H1 (cell line): ENCODE measurements around the gene LSM4. TPM values are rescaled to one million over a fixed set of nuclear protein-coding genes. Genes with fewer than 3 reads are reported as not detected.

Experiments
- CTCF ChIA-PET: fragments of 300-600 bp; sonication (Branson Sonifier 250); formaldehyde crosslinking; loops from one replicate; lab custom pipeline; 2021; ENCODE audit not compliant: partially characterized antibody; lab: Charles Lee
- POLR2A ChIA-PET: fragments of 300-600 bp; sonication (Branson Sonifier 250); formaldehyde crosslinking; loops from one replicate; lab custom pipeline; 2021; ENCODE audit warnings: inconsistent platforms; ENCODE audit not compliant: partially characterized antibody; lab: Charles Lee
- DNase-seq, 2 experiments: peaks; one replicate each; pipeline versions ENCODE4 v3.0.0 to v3.0.0-alpha.2; 2010 to 2022; ENCODE audit warnings: low spot score in 2 of 2, low read depth in 1 of 2, mixed read lengths in 1 of 2
- FAIRE-seq: peaks from 2 replicates; lab custom pipeline; 2011; peaks lifted over from hg19 to GRCh38; lab: Jason Lieb, UNC
- H2AFZ ChIP-seq: 2 replicates; pipeline ENCODE4 v1.8.1; 2012; ENCODE audit warnings: low read length, inconsistent platforms
- H2AK5ac ChIP-seq: 2 replicates; pipeline ENCODE4 v1.6.1; 2013; ENCODE audit warnings: low read depth, low read length
- H2BK120ac ChIP-seq: replicated peaks from 2 replicates; pipeline ENCODE3; 2013; ENCODE audit warnings: low read depth, low read length, inconsistent platforms
- H2BK12ac ChIP-seq: 2 replicates; pipeline ENCODE4 v1.6.1; 2013; ENCODE audit warnings: low read depth, low read length
- H2BK15ac ChIP-seq: 2 replicates; pipeline ENCODE4 v1.6.1; 2013; ENCODE audit warnings: low read length
- H2BK20ac ChIP-seq: 2 replicates; pipeline ENCODE4 v1.6.1; 2013; ENCODE audit warnings: low read length
- H2BK5ac ChIP-seq: 2 replicates; pipeline ENCODE4 v1.6.1; 2013; ENCODE audit warnings: low read depth, low read length
- H3K14ac ChIP-seq: 2 replicates; pipeline ENCODE4 v1.6.1; 2013; ENCODE audit warnings: inconsistent platforms; ENCODE audit not compliant: insufficient read length
- H3K18ac ChIP-seq: 2 replicates; pipeline ENCODE4 v1.6.1; 2013; ENCODE audit warnings: low read length; ENCODE audit errors: extremely low read depth
- H3K23ac ChIP-seq: 2 replicates; pipeline ENCODE4 v1.6.1; 2013; ENCODE audit warnings: inconsistent platforms; ENCODE audit not compliant: insufficient read length
- H3K23me2 ChIP-seq: 2 replicates; pipeline ENCODE4 v1.6.1; 2013; ENCODE audit warnings: low read depth, low read length
- H3K27ac ChIP-seq: 2 replicates; pipeline ENCODE4 v1.6.1; 2011; ENCODE audit warnings: low read depth, low read length, inconsistent platforms
- H3K27me3 ChIP-seq, 4 experiments: replicated peaks in 1 of 4; 1 replicate in 1 of 4; 2 replicates in 3 of 4; pipeline versions ENCODE4 v1.6.1 to v1.8.1; 2011 to 2013; ENCODE audit warnings: low read length in 3 of 4, mild to moderate bottlenecking in 3 of 4, inconsistent platforms in 2 of 4, mixed read lengths in 2 of 4, moderate library complexity in 1 of 4; ENCODE audit not compliant: control insufficient read depth in 3 of 4, insufficient read depth in 3 of 4; ENCODE audit errors: extremely low read depth in 1 of 4
- H3K36me3 ChIP-seq, 4 experiments: 2 replicates each; pipeline versions ENCODE4 v1.6.1 to v1.8.1; 2011 to 2013; ENCODE audit warnings: mild to moderate bottlenecking in 4 of 4, low read length in 3 of 4, moderate library complexity in 2 of 4, control low read depth in 1 of 4, inconsistent platforms in 1 of 4; ENCODE audit not compliant: insufficient read depth in 4 of 4, control insufficient read depth in 2 of 4
- H3K4ac ChIP-seq: replicated peaks from 2 replicates; pipeline ENCODE3; 2013; ENCODE audit warnings: low read length, low read depth, mixed read lengths, inconsistent platforms; ENCODE audit not compliant: insufficient read length
- H3K4me1 ChIP-seq, 4 experiments: replicated peaks in 1 of 4; 1 replicate in 1 of 4; 2 replicates in 3 of 4; pipeline versions ENCODE4 v1.6.1 to v1.8.1; 2011 to 2013; ENCODE audit warnings: low read length in 3 of 4, inconsistent platforms in 2 of 4, mixed read lengths in 1 of 4; ENCODE audit not compliant: insufficient read depth in 4 of 4, control insufficient read depth in 3 of 4
- H3K4me2 ChIP-seq, 2 experiments: 2 replicates each; pipeline versions ENCODE4 v1.6.1 to v1.8.1; 2011 to 2013; ENCODE audit warnings: low read depth in 2 of 2, low read length in 2 of 2, control low read depth in 1 of 2, inconsistent platforms in 1 of 2, mild to moderate bottlenecking in 1 of 2; ENCODE audit not compliant: insufficient read depth in 1 of 2
- H3K4me3 ChIP-seq, 4 experiments: fragments of 200-600, 300-600 bp in 1 of 4; sonication (generic), shearing (Covaris generic), sonication (Bioruptor Twin) in 1 of 4; 2 replicates each; pipeline versions ENCODE4 v1.5.1 to v1.8.1; 2011 to 2016; ENCODE audit warnings: low read length in 4 of 4, low read depth in 3 of 4, control low read depth in 2 of 4, inconsistent platforms in 2 of 4, mild to moderate bottlenecking in 2 of 4, mixed read lengths in 1 of 4, moderate library complexity in 1 of 4; ENCODE audit not compliant: insufficient read depth in 2 of 4; ENCODE audit errors: extremely low read depth in 1 of 4
- H3K56ac ChIP-seq: replicated peaks from 2 replicates; pipeline ENCODE3; 2013; ENCODE audit warnings: low read depth, mild to moderate bottlenecking, mixed read lengths, low read length, inconsistent platforms; ENCODE audit not compliant: insufficient read length
- H3K79me1 ChIP-seq: 2 replicates; pipeline ENCODE4 v1.6.1; 2013; ENCODE audit warnings: low read depth, low read length, control low read depth
- H3K79me2 ChIP-seq, 2 experiments: 2 replicates each; pipeline versions ENCODE4 v1.6.1 to v1.8.1; 2012 to 2013; ENCODE audit warnings: low read length in 2 of 2, mild to moderate bottlenecking in 2 of 2, inconsistent platforms in 1 of 2; ENCODE audit not compliant: insufficient read depth in 2 of 2, control insufficient read depth in 1 of 2
- H3K9ac ChIP-seq, 4 experiments: replicated peaks in 1 of 4; 1 replicate in 1 of 4; 2 replicates in 3 of 4; pipeline versions ENCODE4 v1.6.1 to v1.8.1; 2011 to 2013; ENCODE audit warnings: low read depth in 3 of 4, low read length in 3 of 4, control low read depth in 2 of 4, mild to moderate bottlenecking in 2 of 4, moderate library complexity in 2 of 4, inconsistent platforms in 1 of 4; ENCODE audit errors: extremely low read depth in 1 of 4
- H3K9me3 ChIP-seq, 2 experiments: 2 replicates each; pipeline versions ENCODE4 v1.6.1 to v1.8.1; 2012 to 2013; ENCODE audit warnings: mild to moderate bottlenecking in 2 of 2, moderate library complexity in 2 of 2, control low read depth in 1 of 2, inconsistent platforms in 1 of 2, low read depth in 1 of 2, low read length in 1 of 2, mixed read lengths in 1 of 2; ENCODE audit not compliant: insufficient read depth in 2 of 2
- H4K20me1 ChIP-seq, 2 experiments: replicated peaks in 1 of 2; 2 replicates each; pipeline versions ENCODE3 to v1.8.1; 2011 to 2013; ENCODE audit warnings: inconsistent platforms in 2 of 2, low read length in 2 of 2, mild to moderate bottlenecking in 1 of 2; ENCODE audit not compliant: insufficient read depth in 2 of 2, control insufficient read depth in 1 of 2
- H4K5ac ChIP-seq: 2 replicates; pipeline ENCODE4 v1.6.1; 2013; ENCODE audit warnings: low read length, low read depth, mixed read lengths, inconsistent platforms; ENCODE audit not compliant: insufficient read length
- H4K8ac ChIP-seq: 2 replicates; pipeline ENCODE4 v1.8.0; 2013; ENCODE audit warnings: mild to moderate bottlenecking, moderate library complexity, low read length, inconsistent platforms; ENCODE audit not compliant: insufficient read depth; ENCODE audit errors: extremely low read depth
- H4K91ac ChIP-seq: replicated peaks from 2 replicates; pipeline ENCODE3; 2013; ENCODE audit warnings: low read length, mixed read lengths, inconsistent platforms; ENCODE audit not compliant: insufficient read length
- CHD1 ChIP-seq: IDR thresholded peaks from 2 replicates; pipeline ENCODE4 v1.6.1; 2012; ENCODE audit warnings: low read depth, low read length, improper control_type of control experiment
- GABPA ChIP-seq: IDR thresholded peaks from 2 replicates; pipeline ENCODE4 v1.6.1; 2011; ENCODE audit warnings: mild to moderate bottlenecking, low read length, moderate library complexity, borderline replicate concordance; ENCODE audit not compliant: insufficient read depth
- HDAC6 ChIP-seq: IDR thresholded peaks from one replicate; pipeline ENCODE4 v1.7.1; 2012; ENCODE audit warnings: low read depth, mild to moderate bottlenecking, inconsistent platforms, low read length, moderate library complexity
- KDM4A ChIP-seq: IDR thresholded peaks from one replicate; pipeline ENCODE4 v1.7.1; 2012; ENCODE audit warnings: low read depth, mild to moderate bottlenecking, moderate library complexity, low read length, inconsistent platforms; ENCODE audit not compliant: severe bottlenecking
- NRF1 ChIP-seq: IDR thresholded peaks from 2 replicates; pipeline ENCODE4 v1.6.1; 2011; ENCODE audit warnings: mild to moderate bottlenecking, low read depth, low read length, improper control_type of control experiment
- POLR2AphosphoS5 ChIP-seq: IDR thresholded peaks from 2 replicates; pipeline ENCODE4 v1.6.1; 2011; ENCODE audit warnings: low read depth, low read length
- WGBS, 2 experiments: shearing (Covaris generic) in 1 of 2; methylation state at CpG; one replicate each; pipeline versions ENCODE4 v1.1.6 to v1.1.7; 2013 to 2015; ENCODE audit warnings: low lambda C conversion rate in 2 of 2, mixed read lengths in 2 of 2, inconsistent platforms in 1 of 2, low coverage in 1 of 2, missing lambda C conversion rate in 1 of 2; ENCODE audit not compliant: insufficient replicate concordance in 2 of 2, insufficient coverage in 1 of 2, insufficient read length in 1 of 2; ENCODE audit errors: extremely low coverage in 1 of 2, missing lambda C conversion rate in 1 of 2; 5-methylcytosine and 5-hydroxymethylcytosine counted together
- polyA plus RNA-seq, 7 experiments: library from polyadenylated mRNA; depleted of rRNA in 3 of 7; stranded (reverse) in 5 of 7; unstranded in 2 of 7; fragments of >200 nt in 5 of 7; fragments of 200-250 nt in 2 of 7; gene quantifications; 1 replicate in 5 of 7; 2 replicates in 1 of 7; 4 replicates in 1 of 7; pipeline versions ENCODE4 v1.2.1 to v1.2.3, GENCODE V29; 2011 to 2013; ENCODE audit warnings: missing spikeins in 2 of 7, mixed read lengths in 2 of 7
- total RNA-seq: library from RNA; stranded (reverse); fragmentation: NEBNext Ultra II Directional; extraction: Animal tissue kit (Norgen Biotek cat#: 25700); gene quantifications from 2 replicates; pipeline ENCODE4 v1.2.1, GENCODE V29; 2021
- TF ChIP-seq, protein P1 (sequence below): IDR thresholded peaks from 2 replicates; pipeline ENCODE4 v1.6.1; 2011; ENCODE audit warnings: low read length, improper control_type of control experiment

Gene LSM4
- total and polyA plus RNA-seq, 2 of the 8 experiments (the other 6 are each of a cell fraction or from before 2014, with no cell fraction given), result 302 to 319 TPM

DNA sequence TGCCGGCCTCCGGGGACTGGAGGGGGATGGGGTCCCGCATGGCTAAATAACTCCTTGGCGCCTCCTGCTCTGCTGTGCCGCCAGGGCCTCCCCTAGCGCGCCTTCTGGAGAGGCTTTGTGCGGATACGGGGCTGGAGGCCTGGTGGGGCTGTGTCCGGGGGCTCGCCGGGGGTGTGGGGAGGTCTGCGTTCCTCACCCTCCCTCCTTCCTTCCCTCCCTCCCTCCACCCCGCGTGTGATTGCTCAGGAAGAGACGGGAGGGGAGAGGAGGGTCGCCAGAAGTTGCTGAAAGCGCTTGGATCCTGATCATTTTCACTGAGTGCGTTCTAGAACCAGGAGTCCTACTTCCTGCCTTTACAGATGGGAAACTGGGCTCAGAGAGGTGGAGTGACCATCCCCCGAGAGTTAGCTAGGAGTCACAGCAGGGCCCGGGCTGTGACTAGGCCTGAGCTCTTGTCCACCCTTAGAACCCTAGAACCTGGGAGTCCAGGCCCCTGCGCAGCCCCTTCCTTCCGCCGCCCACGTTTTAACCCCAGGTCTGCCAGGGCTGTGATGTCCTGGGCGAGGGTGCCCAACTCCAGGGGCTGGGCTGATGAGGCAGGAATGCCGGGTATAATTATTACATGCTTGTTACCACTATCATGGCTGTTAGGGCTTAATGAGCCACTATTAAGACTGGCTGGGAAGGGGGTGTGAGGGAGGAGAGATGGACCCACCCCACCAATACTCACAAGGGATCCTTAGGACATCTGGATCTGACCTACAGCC lies 40.7 kb downstream of the LSM4 start:
- Histone ChIP-seq H4K20me1 (peaks cover 9 to 16% of the 10 kb centered on the region in 2 experiments), H2AK5ac (peak overlapping the region; percentile 99), H3K79me1 (peaks cover 13% of the 10 kb centered on the region; the same call in 1 of the 2 replicates), H2BK12ac (peak overlapping the region; percentile 99), H3K18ac (peak overlapping the region; percentile 96), H4K5ac (peak overlapping the region; percentile 61), H2BK120ac (peak overlapping the region; percentile 82), H4K91ac (peak overlapping the region; percentile 96), H2BK15ac (peak overlapping the region; percentile 89; the same call in 1 of the 2 replicates), H3K4me2 (peak overlapping the region; percentile 72 to 81), H3K27ac (peak overlapping the region; percentile 95), H3K56ac (peak overlapping the region; percentile 79), H3K23ac (no peak overlapping the region), H3K4me1 (peaks cover 4 to 18% (median 10%) of the 10 kb centered on the region in 4 experiments; a peak in 6 of 7 replicates), H3K9me3 (no peaks in the 10 kb centered on the region), H4K8ac (peak overlapping the region; percentile 99), H2AFZ (no peak overlapping the region), H3K79me2 (peaks cover 0 to 28% of the 10 kb centered on the region in 2 experiments; a peak in 3 of 4 replicates), H3K27me3 (peaks cover 0 to 4% (median 0%) of the 10 kb centered on the region in 4 experiments; a peak in 3 of 7 replicates), H3K23me2 (peaks cover 12% of the 10 kb centered on the region), H3K9ac (peak overlapping the region; percentile 76 to 94 (median 87)), H3K14ac (no peak overlapping the region), H2BK20ac (peak overlapping the region; percentile 72; the same call in 1 of the 2 replicates), H3K4me3 (peak overlapping the region; percentile 39 to 76 (median 59)), H3K36me3 (peaks cover 0 to 5% (median 3%) of the 10 kb centered on the region in 4 experiments; a peak in 3 of 8 replicates), H3K4ac (peak overlapping the region; percentile 22), H2BK5ac (peak overlapping the region; percentile 99)
- 20% methylated on average over 11 of the region's 27 CpGs; no CpG with 5 or more reads in 1 of the 2 experiments for WGBS, 2 experiments
- no peak for DNase-seq
- ChIA-PET POLR2A (interaction anchor here (0.6 to 10.3 kb wide), 65 partner anchors 9 to 401 kb away, joined by 3 to 237 read pairs (median 6); partner anchors contain the start of genes ELL, GDF15, IQCN and LRRC25), CTCF (interaction anchor here (1.0 to 13.6 kb wide), 8 partner anchors 11 to 134 kb away, joined by 4 to 242 read pairs (median 50); partner anchors contain the start of gene LSM4)
- no peak for FAIRE-seq
- TF ChIP-seq HDAC6 (no peak), CHD1 (no peak), GABPA (no peak; the same call in 1 of the 2 replicates), NRF1 (no peak), POLR2AphosphoS5 (peak; percentile 67; the same call in 1 of the 2 replicates), KDM4A (no peak)
- TF ChIP-seq, protein P1, sequence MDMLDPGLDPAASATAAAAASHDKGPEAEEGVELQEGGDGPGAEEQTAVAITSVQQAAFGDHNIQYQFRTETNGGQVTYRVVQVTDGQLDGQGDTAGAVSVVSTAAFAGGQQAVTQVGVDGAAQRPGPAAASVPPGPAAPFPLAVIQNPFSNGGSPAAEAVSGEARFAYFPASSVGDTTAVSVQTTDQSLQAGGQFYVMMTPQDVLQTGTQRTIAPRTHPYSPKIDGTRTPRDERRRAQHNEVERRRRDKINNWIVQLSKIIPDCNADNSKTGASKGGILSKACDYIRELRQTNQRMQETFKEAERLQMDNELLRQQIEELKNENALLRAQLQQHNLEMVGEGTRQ, result no peak
